Measurements from ENCODE around the gene SUFU.

Gene SUFU

GRCh38 chr10:102600816-102601215, 97.0 kb downstream of the SUFU start:
- peaks cover 8% of the 10 kb centered on the region for H3K4me1 ChIP-seq (ENCODE audit: low read length)
- TF ChIP-seq CTCF (IDR thresholded peaks at IDR 0.05; ENCODE audit: low read depth, low read length) = no peak
- no peak for TF ChIP-seq EZH2phosphoT487 (IDR thresholded peaks at IDR 0.05; ENCODE audit: low read depth)
- no peaks in the 10 kb centered on the region for H4K20me1 ChIP-seq (ENCODE audit: insufficient read depth, low read length)
- H3K79me2 ChIP-seq (ENCODE audit: low read length) = no peaks in the 10 kb centered on the region
- no peak overlapping the region for H3K4me3 ChIP-seq (ENCODE audit: low read length)
- no peaks in the 10 kb centered on the region for H3K9me3 ChIP-seq (ENCODE audit: insufficient read depth, low read length)
- H3K27me3 ChIP-seq (ENCODE audit: low read depth, low read length) = no peaks in the 10 kb centered on the region
- no peak overlapping the region for H3K4me2 ChIP-seq (ENCODE audit: low read length)
- H3K9ac ChIP-seq (ENCODE audit: low read length) = no peak overlapping the region
- no peak overlapping the region for H3K27ac ChIP-seq (ENCODE audit: low read length)
- H3K36me3 ChIP-seq (replicated peaks; ENCODE audit: low read depth, low read length) = no peaks in the 10 kb centered on the region
- no peak overlapping the region for H2AFZ ChIP-seq (ENCODE audit: low read depth, low read length)

GRCh38 chr10:102601639-102602038, 97.9 kb downstream of the SUFU start:
- TF ChIP-seq CTCF (IDR thresholded peaks at IDR 0.05; ENCODE audit: low read depth, low read length) (no peak), EZH2phosphoT487 (IDR thresholded peaks at IDR 0.05; ENCODE audit: low read depth) (no peak)
- no peaks in the 10 kb centered on the region for H3K36me3 ChIP-seq (replicated peaks; ENCODE audit: low read depth, low read length)
- no peaks in the 10 kb centered on the region for H3K79me2 ChIP-seq (ENCODE audit: low read length)
- H3K9me3 ChIP-seq (ENCODE audit: insufficient read depth, low read length) = no peaks in the 10 kb centered on the region
- no peak overlapping the region for H3K27ac ChIP-seq (ENCODE audit: low read length)
- H3K4me2 ChIP-seq (ENCODE audit: low read length) = no peak overlapping the region
- H3K9ac ChIP-seq (ENCODE audit: low read length) = no peak overlapping the region
- H3K4me3 ChIP-seq (ENCODE audit: low read length) = no peak overlapping the region
- H2AFZ ChIP-seq (ENCODE audit: low read depth, low read length) = no peak overlapping the region
- H4K20me1 ChIP-seq (ENCODE audit: insufficient read depth, low read length) = no peaks in the 10 kb centered on the region
- peaks cover 8% of the 10 kb centered on the region for H3K4me1 ChIP-seq (ENCODE audit: low read length)
- H3K27me3 ChIP-seq (ENCODE audit: low read depth, low read length) = no peaks in the 10 kb centered on the region

- Histone ChIP-seq H3K36me3 (replicated peaks; ENCODE audit: low read depth, low read length) (no peaks in the 10 kb centered on the region), H3K4me1 (ENCODE audit: low read length) (peaks cover 8% of the 10 kb centered on the region), H3K4me2 (ENCODE audit: low read length) (no peak overlapping the region), H3K27me3 (ENCODE audit: low read depth, low read length) (no peaks in the 10 kb centered on the region), H3K27ac (ENCODE audit: low read length) (no peak overlapping the region), H3K79me2 (ENCODE audit: low read length) (no peaks in the 10 kb centered on the region), H3K4me3 (ENCODE audit: low read length) (no peak overlapping the region), H2AFZ (ENCODE audit: low read depth, low read length) (no peak overlapping the region), H4K20me1 (ENCODE audit: insufficient read depth, low read length) (no peaks in the 10 kb centered on the region), H3K9ac (ENCODE audit: low read length) (no peak overlapping the region), H3K9me3 (ENCODE audit: insufficient read depth, low read length) (no peaks in the 10 kb centered on the region)
- TF ChIP-seq EZH2phosphoT487 (IDR thresholded peaks at IDR 0.05; ENCODE audit: low read depth) (no peak), CTCF (IDR thresholded peaks at IDR 0.05; ENCODE audit: low read depth, low read length) (no peak)
Observed at GRCh38 chr10:102602272-102603045, 98.7 kb downstream of the SUFU start.

- TF ChIP-seq EZH2phosphoT487 (IDR thresholded peaks at IDR 0.05; ENCODE audit: low read depth) = no peak
- TF ChIP-seq CTCF (IDR thresholded peaks at IDR 0.05; ENCODE audit: low read depth, low read length) = no peak
- H3K4me2 ChIP-seq (ENCODE audit: low read length) = no peak overlapping the region
- no peaks in the 10 kb centered on the region for H3K36me3 ChIP-seq (replicated peaks; ENCODE audit: low read depth, low read length)
- H3K4me1 ChIP-seq (ENCODE audit: low read length) = peaks cover 8% of the 10 kb centered on the region
- no peaks in the 10 kb centered on the region for H3K9me3 ChIP-seq (ENCODE audit: insufficient read depth, low read length)
- H4K20me1 ChIP-seq (ENCODE audit: insufficient read depth, low read length) = no peaks in the 10 kb centered on the region
- H3K79me2 ChIP-seq (ENCODE audit: low read length) = no peaks in the 10 kb centered on the region
- no peak overlapping the region for H2AFZ ChIP-seq (ENCODE audit: low read depth, low read length)
- no peaks in the 10 kb centered on the region for H3K27me3 ChIP-seq (ENCODE audit: low read depth, low read length)
- H3K9ac ChIP-seq (ENCODE audit: low read length) = no peak overlapping the region
- no peak overlapping the region for H3K27ac ChIP-seq (ENCODE audit: low read length)
- H3K4me3 ChIP-seq (ENCODE audit: low read length) = no peak overlapping the region
Observed at GRCh38 chr10:102603946-102604345, 100.2 kb downstream of the SUFU start.
